A549 treated with Mapracorat at 1 μM for 4 hours (cell line): Measurements from ENCODE around the gene LSG1. TPM values are rescaled to one million over a fixed set of nuclear protein-coding genes. Genes with fewer than 3 reads are reported as not detected.

Experiments used
- total RNA-seq: library from RNA; stranded (reverse); fragments of 200-300 nt; extraction: Qiagen RNA extraction; gene quantifications from 5 replicates; pipeline ENCODE4 v1.2.3, GENCODE V29; 2022

LSG1 gene
- 28.3 to 31.3 TPM (median 29.6 TPM) in 5 replicates for total RNA-seq

DNA sequence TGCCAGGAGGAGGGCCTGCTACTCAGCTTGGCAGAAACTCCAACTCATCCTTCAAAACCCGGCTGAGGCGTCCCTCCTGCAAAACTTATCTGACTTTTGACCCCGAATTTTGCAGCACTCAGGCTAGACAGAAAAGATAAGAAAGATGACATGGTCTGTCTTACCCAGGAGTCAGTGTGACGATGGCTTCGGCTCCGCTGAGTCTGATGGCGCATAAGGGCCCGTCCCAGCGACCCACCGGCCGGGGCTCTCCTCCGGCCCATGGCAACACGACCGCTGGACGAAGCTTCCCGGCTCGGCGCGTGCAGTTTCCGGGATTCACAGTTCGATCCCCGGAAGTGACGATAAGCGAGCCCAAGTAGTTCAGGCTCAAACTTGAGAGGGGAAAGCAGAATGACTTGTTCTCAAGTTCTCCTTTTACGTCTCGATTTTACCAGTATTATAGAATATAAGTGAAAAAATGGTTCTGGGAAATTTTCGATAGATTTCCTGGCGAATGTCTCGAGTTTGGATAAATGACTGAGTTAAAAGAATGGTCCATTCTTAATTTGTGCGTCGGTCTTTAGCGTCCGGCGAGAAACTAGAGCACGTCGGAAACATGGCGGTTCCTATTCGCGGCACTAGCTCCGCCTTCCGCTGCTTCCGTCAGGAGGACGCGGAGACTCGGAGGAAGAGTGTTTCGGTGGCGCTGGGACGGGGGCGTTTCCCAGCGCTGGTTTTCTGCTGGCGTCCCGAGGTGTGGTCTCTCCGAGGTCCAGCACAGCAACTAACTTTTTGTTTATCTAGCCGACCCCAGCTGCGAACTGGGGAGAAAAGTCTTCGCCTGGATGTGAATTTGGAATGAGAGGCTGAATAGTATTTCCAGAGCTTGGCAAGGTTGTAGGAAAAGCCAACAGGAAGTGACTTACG, at the start of gene LSG1:
Gene LSG1, minus strand, starts transcription at position 292 of the 909 bp plus-strand sequence. Its CDS starts 29 bp downstream, at position 263.

DNA sequence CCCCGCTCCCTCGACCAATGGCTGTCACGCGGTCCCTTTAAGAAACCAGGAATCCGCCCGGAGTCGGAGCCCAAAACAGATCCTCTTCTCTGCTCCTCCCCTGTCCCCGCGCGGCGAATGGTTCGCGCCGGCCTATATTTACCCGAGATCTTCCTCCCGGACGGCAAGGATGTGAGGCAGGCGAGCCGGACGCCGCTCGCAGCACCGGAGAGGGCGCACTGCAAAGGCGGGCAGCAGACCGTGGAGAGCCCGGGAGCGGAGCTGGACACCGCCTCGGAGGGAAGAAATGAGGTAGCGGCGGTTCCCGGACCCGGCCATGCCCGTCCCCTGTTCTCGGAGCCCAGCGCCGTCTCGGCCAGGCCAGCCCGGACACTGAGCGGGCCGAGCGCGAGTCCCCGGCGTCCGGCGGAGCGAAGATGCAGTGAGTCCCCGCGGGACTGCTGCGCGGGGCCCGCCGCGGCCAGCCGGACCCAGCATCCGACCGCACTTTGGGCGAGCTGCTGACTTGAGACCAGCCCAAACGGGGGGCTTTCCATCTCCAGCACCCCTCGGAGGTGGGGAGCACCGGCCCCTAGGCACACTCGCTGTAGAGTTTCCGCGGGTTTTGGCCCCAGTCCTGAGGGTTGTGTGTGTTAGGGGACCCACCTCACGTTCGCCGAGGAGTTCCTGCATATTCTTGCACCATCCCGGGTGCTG, 13.9 kb upstream of the LSG1 start, which contains the start of gene FAM43A:
Gene FAM43A, plus strand, starts transcription at position 166 of the 696 bp plus-strand sequence. CDS start 944 bp downstream, outside the sequence.

DNA sequence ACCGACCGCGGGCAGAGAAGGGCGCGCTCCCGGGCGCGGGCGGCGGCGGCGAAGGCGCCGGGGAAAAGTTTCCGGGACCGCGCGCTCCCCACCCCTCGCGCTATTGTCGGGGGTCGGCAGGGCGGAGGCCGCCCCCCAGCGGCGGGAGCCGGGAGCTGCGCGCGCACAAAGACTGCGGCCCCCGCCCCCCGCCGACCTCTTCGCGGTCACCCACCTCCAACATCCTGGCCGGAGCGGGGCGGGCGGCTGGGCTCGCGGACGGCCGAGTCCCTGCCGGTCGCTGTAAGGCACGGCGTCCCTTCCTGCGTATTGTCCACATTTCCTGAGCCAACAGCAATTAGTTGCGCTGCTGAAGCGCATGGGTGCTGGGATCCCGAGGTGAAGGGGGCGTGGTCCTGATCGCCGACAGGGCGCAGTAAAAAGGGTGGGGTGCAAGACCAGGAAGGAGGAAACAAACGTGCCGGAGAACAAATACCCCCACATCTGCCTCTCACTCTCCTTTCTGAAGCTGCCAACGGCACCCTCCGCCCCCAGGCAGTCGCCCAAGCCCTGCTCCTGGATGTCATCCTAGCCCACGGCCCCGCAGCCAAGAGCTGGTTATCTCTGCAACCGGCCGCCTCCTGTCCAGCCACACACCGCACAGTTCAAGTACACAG, 38.5 kb downstream of the LSG1 start, which contains the start of gene TMEM44:
Gene TMEM44, minus strand, starts transcription at position 71 of the 656 bp plus-strand sequence. CDS start 204 bp downstream, outside the sequence.

Other genes with a start within 250 kb of the LSG1 start
- 21.6 to 34.9 TPM (median 27.6 TPM) in 5 replicates for gene ATP13A3, start 185.2 kb downstream of the LSG1 start, total RNA-seq
- gene TMEM44, start 38.8 kb downstream of the LSG1 start, total RNA-seq: 9.7 to 11.6 TPM (median 10.4 TPM) in 5 replicates
- 11.4 to 21.9 TPM (median 20.5 TPM) in 5 replicates for gene FAM43A, start 13.7 kb upstream of the LSG1 start, total RNA-seq